Effector memory CD8-positive, alpha-beta T cell (primary cell): ENCODE measurements around the gene FCHSD1.

Experiments used
- ATAC-seq: fragments of 150-1000 bp; cut with Tn5 transposase; replicated peaks from 2 replicates; pipeline ENCODE4 v1.10.0; 2021; ENCODE audit warnings: mild to moderate bottlenecking, moderate library complexity
- DNase-seq, 3 experiments: peaks; one replicate each; pipeline ENCODE4 v3.0.0; 2021
- H3K27ac Mint-ChIP-seq, 2 donors: one replicate each; pipeline ENCODE4 v1.8.0; 2022; ENCODE audit warnings: mild to moderate bottlenecking in 2 of 2, mixed read lengths in 2 of 2, moderate library complexity in 2 of 2
- H3K27me3 Mint-ChIP-seq, 2 donors: one replicate each; pipeline ENCODE4 v1.8.0; 2022; ENCODE audit warnings: mixed read lengths in 2 of 2
- H3K36me3 Mint-ChIP-seq: one replicate; pipeline ENCODE4 v1.8.0; 2022; ENCODE audit warnings: mild to moderate bottlenecking, moderate library complexity, mixed read lengths; ENCODE audit not compliant: insufficient read depth
- H3K4me1 Mint-ChIP-seq, 2 donors: one replicate each; pipeline ENCODE4 v1.8.0; 2022; ENCODE audit warnings: low read depth in 2 of 2, mixed read lengths in 2 of 2
- H3K4me3 Mint-ChIP-seq, 2 donors: one replicate each; pipeline ENCODE4 v1.8.0; 2022; ENCODE audit warnings: mild to moderate bottlenecking in 2 of 2, mixed read lengths in 2 of 2, moderate library complexity in 2 of 2
- H3K9me3 Mint-ChIP-seq, 2 donors: one replicate each; pipeline ENCODE4 v1.8.0; 2022; ENCODE audit warnings: mixed read lengths in 2 of 2

Gene FCHSD1

GRCh38 chr5:141634720-141635119, 16.5 kb downstream of the FCHSD1 start:
- Mint-ChIP-seq H3K36me3 (peaks cover 26% of the 10 kb centered on the region), H3K27ac (peak overlapping the region in 1 of 2 donors; percentile 63), H3K4me3 (peak overlapping the region; percentile 88 to 89), H3K27me3 (no peaks in the 10 kb centered on the region), H3K4me1 (peaks cover 25 to 31% of the 10 kb centered on the region in 2 donors), H3K9me3 (no peaks in the 10 kb centered on the region)
- ATAC-seq: no peak
- no peak for DNase-seq

GRCh38 chr5:141633871-141634561, 17.2 kb downstream of the FCHSD1 start:
- Mint-ChIP-seq H3K27me3 (no peaks in the 10 kb centered on the region), H3K4me1 (peaks cover 25 to 31% of the 10 kb centered on the region in 2 donors), H3K36me3 (peaks cover 29% of the 10 kb centered on the region), H3K4me3 (peak overlapping the region in 1 of 2 donors; percentile 2), H3K9me3 (no peaks in the 10 kb centered on the region), H3K27ac (no peak overlapping the region)
- no peak for ATAC-seq
- no peak for DNase-seq

- no peak overlapping the region for H3K27ac Mint-ChIP-seq
- DNase-seq: no peak
- H3K4me1 Mint-ChIP-seq: peaks cover 23% of the 10 kb centered on the region in 2 donors
- H3K4me3 Mint-ChIP-seq: no peak overlapping the region
- H3K9me3 Mint-ChIP-seq: no peaks in the 10 kb centered on the region
- H3K36me3 Mint-ChIP-seq: peaks cover 27% of the 10 kb centered on the region
- H3K27me3 Mint-ChIP-seq: no peaks in the 10 kb centered on the region
- ATAC-seq: no peak
Observed at GRCh38 chr5:141632650-141633049, 18.6 kb downstream of the FCHSD1 start.

- no peak for DNase-seq
- no peak overlapping the region for H3K27ac Mint-ChIP-seq
Observed at GRCh38 chr5:141630570-141631140, 20.6 kb downstream of the FCHSD1 start.

GRCh38 chr5:141628175-141628788, 22.9 kb downstream of the FCHSD1 start:
- Mint-ChIP-seq H3K9me3 (no peaks in the 10 kb centered on the region), H3K4me1 (peaks cover 7% of the 10 kb centered on the region in 2 donors), H3K27ac (peak overlapping the region in 1 of 2 donors; percentile 80), H3K36me3 (peaks cover 61% of the 10 kb centered on the region), H3K4me3 (no peak overlapping the region), H3K27me3 (no peaks in the 10 kb centered on the region)
- no peak for ATAC-seq
- no peak for DNase-seq

More at GRCh38 chr5:141630570-141631140, 20.6 kb downstream of the FCHSD1 start:
- peaks cover 37% of the 10 kb centered on the region for H3K36me3 Mint-ChIP-seq
- no peak overlapping the region for H3K4me3 Mint-ChIP-seq
- peaks cover 17 to 21% of the 10 kb centered on the region in 2 donors for H3K4me1 Mint-ChIP-seq
- no peaks in the 10 kb centered on the region for H3K27me3 Mint-ChIP-seq
- no peak for ATAC-seq
- H3K9me3 Mint-ChIP-seq: no peaks in the 10 kb centered on the region

GRCh38 chr5:141623611-141624010, 27.6 kb downstream of the FCHSD1 start:
- ATAC-seq (no peak), DNase-seq (no peak)
- peak overlapping the region in 1 of 2 donors; percentile 62 for H3K27ac Mint-ChIP-seq
- H3K4me1 Mint-ChIP-seq: peaks cover 4 to 5% of the 10 kb centered on the region in 2 donors
- no peak overlapping the region for H3K4me3 Mint-ChIP-seq
- H3K9me3 Mint-ChIP-seq: no peaks in the 10 kb centered on the region
- no peaks in the 10 kb centered on the region for H3K27me3 Mint-ChIP-seq
- H3K36me3 Mint-ChIP-seq: peaks cover 59% of the 10 kb centered on the region

GRCh38 chr5:141623186-141623585, 28.0 kb downstream of the FCHSD1 start:
- DNase-seq (no peak), ATAC-seq (no peak)
- peaks cover 4 to 5% of the 10 kb centered on the region in 2 donors for H3K4me1 Mint-ChIP-seq
- H3K36me3 Mint-ChIP-seq: peaks cover 61% of the 10 kb centered on the region
- H3K9me3 Mint-ChIP-seq: no peaks in the 10 kb centered on the region
- peak overlapping the region in 1 of 2 donors; percentile 62 for H3K27ac Mint-ChIP-seq
- no peaks in the 10 kb centered on the region for H3K27me3 Mint-ChIP-seq
- H3K4me3 Mint-ChIP-seq: no peak overlapping the region

GRCh38 chr5:141618804-141619554, 32.2 kb downstream of the FCHSD1 start, which contains the start of gene DIAPH1:
Gene DIAPH1 (minus strand): TSS chr5:141619000. CDS start chr5:141618914, 86 bp downstream.
- peak; percentile 94 to 97 (median 96) for DNase-seq
- Mint-ChIP-seq H3K9me3 (no peaks in the 10 kb centered on the region), H3K4me1 (peaks cover 27 to 34% of the 10 kb centered on the region in 2 donors), H3K27me3 (no peaks in the 10 kb centered on the region), H3K4me3 (peak within 1 kb of the TSS; percentile 92 to 99), H3K36me3 (peaks cover 42% of the 10 kb centered on the region), H3K27ac (peak within 1 kb of the TSS; percentile 92 to 94)
- ATAC-seq: peak; percentile 90

GRCh38 chr5:141618030-141618803, 33.0 kb downstream of the FCHSD1 start:
- Mint-ChIP-seq H3K4me1 (peaks cover 28 to 41% of the 10 kb centered on the region in 2 donors), H3K27me3 (no peaks in the 10 kb centered on the region), H3K9me3 (no peaks in the 10 kb centered on the region), H3K36me3 (peaks cover 42% of the 10 kb centered on the region), H3K27ac (peak overlapping the region; percentile 92 to 94), H3K4me3 (peak overlapping the region; percentile 92 to 99)
- ATAC-seq (peak; percentile 47), DNase-seq (peak; percentile 29 to 51 (median 40))

- Mint-ChIP-seq H3K27ac (peak overlapping the region; percentile 92 to 94), H3K27me3 (no peaks in the 10 kb centered on the region), H3K4me3 (peak overlapping the region; percentile 92 to 99), H3K36me3 (peaks cover 39% of the 10 kb centered on the region), H3K4me1 (peaks cover 33 to 47% of the 10 kb centered on the region in 2 donors), H3K9me3 (no peaks in the 10 kb centered on the region)
- no peak for ATAC-seq
- no peak for DNase-seq
Observed at GRCh38 chr5:141617682-141618029, 33.6 kb downstream of the FCHSD1 start.

GRCh38 chr5:141617128-141617527, 34.1 kb downstream of the FCHSD1 start:
- Mint-ChIP-seq H3K4me3 (peak overlapping the region; percentile 92 to 99), H3K36me3 (peaks cover 37% of the 10 kb centered on the region), H3K9me3 (no peaks in the 10 kb centered on the region), H3K27ac (peak overlapping the region; percentile 92 to 94), H3K4me1 (peaks cover 37 to 51% of the 10 kb centered on the region in 2 donors), H3K27me3 (no peaks in the 10 kb centered on the region)
- ATAC-seq (no peak), DNase-seq (no peak)

- ATAC-seq: no peak
- peak overlapping the region; percentile 92 to 99 for H3K4me3 Mint-ChIP-seq
- H3K27ac Mint-ChIP-seq: peak overlapping the region; percentile 92 to 94
- peaks cover 39% of the 10 kb centered on the region for H3K36me3 Mint-ChIP-seq
- H3K27me3 Mint-ChIP-seq: no peaks in the 10 kb centered on the region
- no peaks in the 10 kb centered on the region for H3K9me3 Mint-ChIP-seq
- peaks cover 42 to 59% of the 10 kb centered on the region in 2 donors for H3K4me1 Mint-ChIP-seq
- no peak for DNase-seq
Observed at GRCh38 chr5:141615991-141616720, 35.1 kb downstream of the FCHSD1 start.
